GM21423 (cell line): Measurements from ENCODE around the gene OXSR1.
"Not testable (repeated sequence)": the region's sequence is repeated elsewhere in the genome, so short reads cannot be mapped to it uniquely, and the experiment has no call there.

Experiments used
- ATAC-seq: cut with Tn5 transposase; IDR thresholded peaks from one replicate; pipeline ENCODE4 v1.9.1; 2021; ENCODE audit warnings: mild to moderate bottlenecking, moderate library complexity; ENCODE audit not compliant: unreplicated experiment

Gene OXSR1

GRCh38 chr3:38219609-38220197 is 54.4 kb downstream of the OXSR1 start:
- no peak for ATAC-seq

GRCh38 chr3:38221005-38221404 is 55.7 kb downstream of the OXSR1 start:
- ATAC-seq, result no peak

GRCh38 chr3:38222032-38222634 is 56.8 kb downstream of the OXSR1 start:
- no peak for ATAC-seq

DNA sequence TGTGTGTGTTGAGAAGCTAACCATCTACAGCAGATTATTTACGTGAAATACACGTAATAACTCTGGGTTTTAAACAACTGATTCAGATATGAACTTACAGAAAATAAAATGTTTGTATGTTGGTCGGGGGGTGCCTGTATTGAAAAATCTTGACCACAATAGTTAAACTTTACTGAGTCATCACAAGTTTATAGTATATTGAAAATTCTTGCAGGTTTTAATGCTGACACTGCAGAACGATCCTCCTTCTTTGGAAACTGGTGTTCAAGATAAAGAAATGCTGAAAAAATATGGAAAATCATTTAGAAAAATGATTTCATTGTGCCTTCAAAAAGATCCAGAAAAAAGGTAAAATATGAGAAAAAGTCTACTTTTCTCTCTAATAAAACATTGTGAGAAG is 59.0 kb downstream of the OXSR1 start:
- no peak for ATAC-seq

GRCh38 chr3:38226273-38226672 is 60.9 kb downstream of the OXSR1 start:
- ATAC-seq, result no peak

DNA sequence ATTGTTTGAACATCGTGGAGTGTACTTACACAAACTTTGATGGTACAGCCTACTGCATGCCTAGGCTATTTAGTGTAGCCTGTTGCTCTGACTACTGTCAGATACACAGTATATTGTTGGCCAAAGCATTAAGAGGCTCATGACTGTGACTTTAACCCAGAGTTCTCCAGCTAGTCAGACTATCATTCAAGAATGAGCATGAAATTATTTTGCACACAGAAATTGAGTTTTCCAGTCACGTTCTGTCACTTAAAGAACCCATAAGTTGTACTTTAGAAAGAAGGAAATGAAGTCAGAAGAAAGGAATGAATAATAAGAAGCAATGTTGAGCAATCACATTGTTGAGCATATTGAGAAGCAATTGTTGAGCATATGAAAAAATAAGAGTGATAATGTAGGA is 62.7 kb downstream of the OXSR1 start:
- ATAC-seq, result no peak

DNA sequence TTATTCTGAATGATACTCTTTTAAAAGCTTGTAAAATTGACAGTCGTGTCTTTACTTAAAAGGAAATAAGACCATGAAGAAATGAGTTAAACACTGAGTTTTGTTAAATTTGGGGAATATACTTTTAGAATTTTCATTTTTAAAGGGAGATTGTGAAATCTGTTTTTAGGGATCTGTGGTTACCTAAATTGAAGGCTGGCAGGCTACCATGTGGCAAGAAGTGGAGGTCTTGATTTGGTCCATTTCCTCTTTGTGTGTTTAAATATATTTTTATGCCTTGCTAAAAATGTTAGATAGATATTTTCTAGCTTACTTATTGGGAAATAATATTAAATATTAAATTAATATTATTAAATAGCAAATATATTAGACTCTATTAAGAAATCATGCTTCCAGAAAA is 63.7 kb downstream of the OXSR1 start:
- no peak for ATAC-seq

GRCh38 chr3:38232701-38233100 is 67.4 kb downstream of the OXSR1 start:
- ATAC-seq, result no peak

- no peak for ATAC-seq
Measured at GRCh38 chr3:38235466-38235865, 70.1 kb downstream of the OXSR1 start.

GRCh38 chr3:38238416-38239008 is 73.2 kb downstream of the OXSR1 start:
- ATAC-seq, result no peak

DNA sequence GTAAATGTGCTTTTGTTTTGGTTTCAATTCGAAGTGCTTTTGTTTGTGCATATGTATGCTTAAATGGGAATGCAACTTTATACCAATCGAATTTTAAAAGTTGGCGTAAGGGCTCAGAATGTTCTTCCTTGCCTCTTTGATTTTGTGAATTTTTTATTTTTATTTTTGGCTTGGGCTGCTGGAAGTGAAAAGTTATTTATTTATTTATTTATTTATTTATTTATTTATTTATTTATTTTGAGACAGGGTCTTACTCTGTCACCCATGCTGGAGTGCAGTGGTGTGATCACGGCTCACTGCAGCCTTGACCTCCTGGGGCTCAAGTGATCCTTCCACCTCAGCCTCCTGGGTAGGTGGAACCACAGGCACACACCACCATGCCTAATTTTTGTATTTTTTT is 77.5 kb downstream of the OXSR1 start:
- ATAC-seq, result not testable (repeated sequence)

DNA sequence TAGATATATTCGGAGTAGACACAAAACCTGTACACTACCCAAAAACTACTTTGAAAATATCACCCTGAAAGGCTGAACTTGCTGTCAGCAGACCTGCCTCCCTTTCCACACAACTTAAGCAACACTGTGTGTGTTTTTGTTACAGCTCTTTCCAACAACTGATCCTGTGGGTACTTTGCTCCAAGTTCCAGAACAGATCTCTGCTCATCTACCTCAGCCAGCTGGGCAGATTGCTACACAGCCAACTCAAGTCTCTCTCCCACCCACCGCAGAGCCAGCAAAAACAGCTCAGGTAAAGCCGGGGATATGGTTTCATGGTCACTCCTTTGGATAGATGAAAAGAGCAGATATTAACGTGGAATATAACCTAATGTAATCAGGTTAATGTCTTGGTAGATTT is 80.6 kb downstream of the OXSR1 start:
- no peak for ATAC-seq

- ATAC-seq, result no peak
Measured at GRCh38 chr3:38247366-38248035, 82.2 kb downstream of the OXSR1 start.

DNA sequence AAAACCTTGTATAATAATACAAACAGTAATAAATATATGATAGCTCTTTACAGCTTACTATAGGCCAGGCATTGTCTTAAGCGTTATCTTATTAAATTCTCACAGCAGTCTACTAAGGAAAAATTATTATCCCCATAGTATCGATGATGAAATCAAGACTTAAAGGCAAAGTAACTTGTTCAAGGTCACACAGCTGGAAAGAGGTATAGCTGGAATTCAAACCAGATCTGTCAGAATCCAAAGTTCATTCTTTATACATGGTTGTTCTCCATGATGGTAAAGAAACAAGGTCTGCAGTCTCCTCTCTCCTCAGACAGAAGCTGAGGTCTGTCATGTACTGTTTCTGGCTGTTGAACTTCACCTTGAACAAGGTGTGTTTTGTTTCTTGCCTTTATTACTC is 84.9 kb downstream of the OXSR1 start:
- no peak for ATAC-seq

- no peak for ATAC-seq
Measured at GRCh38 chr3:38251197-38251596, 85.9 kb downstream of the OXSR1 start.

DNA sequence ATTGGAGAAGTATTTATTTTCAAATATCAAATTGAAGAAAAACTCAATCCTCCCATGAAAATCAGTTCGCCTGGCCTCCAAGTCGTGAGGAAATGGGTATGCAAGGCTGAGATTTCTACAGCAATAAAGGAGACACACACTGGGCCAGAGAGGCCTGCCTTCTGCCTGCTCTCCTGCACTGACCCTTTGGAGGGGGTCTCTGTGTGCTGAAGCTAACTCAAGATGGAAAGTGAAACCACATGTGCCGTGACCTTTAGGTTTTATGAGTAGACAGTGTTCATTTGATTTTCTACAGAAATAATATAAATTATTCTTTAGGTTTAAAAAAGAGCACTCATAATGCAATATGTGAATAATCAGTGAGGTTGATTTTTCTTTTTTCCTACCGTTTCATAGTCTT is 88.4 kb downstream of the OXSR1 start:
- no peak for ATAC-seq

- no peak for ATAC-seq
Measured at GRCh38 chr3:38254872-38255271, 89.5 kb downstream of the OXSR1 start.

GRCh38 chr3:38255627-38256026 is 90.3 kb downstream of the OXSR1 start:
- ATAC-seq, result no peak

DNA sequence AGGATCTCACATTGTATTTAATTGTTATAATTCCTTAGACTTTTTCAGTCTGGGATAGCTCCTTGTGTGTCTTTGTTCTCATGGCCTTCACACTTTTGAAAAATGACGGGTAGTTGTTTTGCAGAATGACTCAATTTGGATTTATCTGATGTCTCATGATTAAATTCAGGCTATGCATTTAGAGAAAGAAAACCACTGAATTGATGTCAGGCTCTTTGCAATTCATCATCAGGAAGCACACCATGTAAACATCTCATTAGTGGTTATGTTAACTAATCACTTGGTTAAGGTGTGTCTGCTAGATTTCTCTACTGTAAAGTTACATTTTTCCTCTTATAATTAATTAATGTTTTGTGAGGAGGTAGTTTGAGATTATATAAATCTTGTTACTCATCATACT is 92.2 kb downstream of the OXSR1 start:
- no peak for ATAC-seq

- no peak for ATAC-seq
Measured at GRCh38 chr3:38260474-38260873, 95.1 kb downstream of the OXSR1 start.

DNA sequence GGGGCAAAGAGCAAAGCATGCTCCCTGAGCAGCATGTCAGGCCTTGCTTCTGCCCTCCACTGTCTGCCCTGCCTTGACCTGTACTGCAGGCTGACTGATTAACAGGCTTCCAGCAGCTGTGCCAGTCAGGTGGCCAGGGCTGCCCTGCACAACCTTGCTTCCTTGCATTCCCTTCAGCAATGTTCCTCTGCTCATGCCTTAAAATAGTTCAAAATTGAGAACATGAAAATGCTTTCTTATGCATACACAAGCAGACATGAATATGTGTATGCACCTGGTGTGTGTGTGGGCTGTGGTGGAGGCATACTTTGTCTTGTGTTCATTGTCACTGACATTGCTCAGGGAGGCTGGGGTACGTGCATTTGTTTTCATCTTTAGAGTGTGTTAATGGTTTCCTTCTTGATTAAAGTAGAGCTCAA is 99.0 kb downstream of the OXSR1 start:
- no peak for ATAC-seq

GRCh38 chr3:38264779-38265178 is 99.4 kb downstream of the OXSR1 start:
- ATAC-seq, result no peak
